Psoas muscle (tissue), 8 donors: ENCODE data around the gene FETUB. TPM values are rescaled to one million over a fixed set of nuclear protein-coding genes. Genes with fewer than 3 reads are reported as not detected.
"Not testable (repeated sequence)": the region's sequence is repeated elsewhere in the genome, so short reads cannot be mapped to it uniquely, and the experiment has no call there.

ENCODE experiments used
- ATAC-seq, 4 donors: fragments of 200-7000 bp; cut with Tn5 transposase; one replicate each; pipeline ENCODE4 v1.9.1; 2020; ENCODE audit warnings: moderate library complexity in 3 of 4, mild to moderate bottlenecking in 2 of 4
- DNase-seq, 2 donors: peaks; one replicate each; pipeline ENCODE4 v3.0.0-alpha.2; 2020
- H3K27ac ChIP-seq: fragments of 200-600 bp; one replicate; pipeline ENCODE4 v1.8.0; 2022
- H3K27me3 ChIP-seq, 3 donors: fragments of 200-600 bp in 1 of 3; one replicate each; pipeline versions ENCODE4 v1.6.1 to v1.8.0; 2013 to 2022; ENCODE audit warnings: low read length in 2 of 3, mild to moderate bottlenecking in 2 of 3, moderate library complexity in 1 of 3; ENCODE audit not compliant: insufficient read depth in 3 of 3
- H3K36me3 ChIP-seq, 2 donors: fragments of 200-600 bp in 1 of 2; one replicate each; pipeline versions ENCODE4 v1.6.1 to v1.8.0; 2013 to 2022; ENCODE audit warnings: low read depth in 1 of 2, mild to moderate bottlenecking in 1 of 2, moderate library complexity in 1 of 2; ENCODE audit not compliant: insufficient read depth in 1 of 2
- H3K4me1 ChIP-seq: fragments of 200-600 bp; one replicate; pipeline ENCODE4 v1.8.0; 2022
- H3K4me3 ChIP-seq: fragments of 200-600 bp; one replicate; pipeline ENCODE4 v1.8.0; 2022; ENCODE audit warnings: mild to moderate bottlenecking
- H3K9me3 ChIP-seq: fragments of 200-600 bp; one replicate; pipeline ENCODE4 v1.8.0; 2022
- CTCF ChIP-seq: fragments of 200-600 bp; IDR thresholded peaks from one replicate; pipeline ENCODE4 v1.8.0; 2022; ENCODE audit warnings: antibody characterized with exemption
- WGBS, 3 donors: extraction: QIAGEN DNeasy Blood & Tissue Kit; methylation state at CpG; one replicate each; pipeline versions ENCODE4 v1.1.6 to v1.1.7; 2013; 5-methylcytosine and 5-hydroxymethylcytosine counted together
- intact Hi-C, 2 donors: fragments of 100-400 bp; cut with DNase I; formaldehyde crosslinking; loops; one replicate each; pipeline versions ENCODE4 v1.11.0 to v1.14.2; 2022
- polyA plus RNA-seq, 3 donors: library from polyadenylated mRNA; stranded (reverse); fragments of 200-250 nt; gene quantifications; one replicate each; pipeline ENCODE4 v1.2.3, GENCODE V29; 2013
- total RNA-seq, 4 donors: library from RNA; stranded (reverse); fragmentation: NEBNext Ultra II Directional in 2 of 4; extraction: Animal tissue kit (Norgen Biotek cat#: 25700) in 2 of 4; gene quantifications; one replicate each; pipeline versions ENCODE4 v1.2.1 to v1.2.4, GENCODE V29; 2021 to 2023
- donor health status: healthy with polysubstance abuse.
- donor health status: DM: no; HTN: no; CAD: no; lungs with moderate emphysema.
- donor health status: Bipolar disorder and iron deficiency.
- donor health status: healthy.
- donor health status: DM: yes; HTN: yes; CAD: no.
- donor health status: DM: no; HTN: no; CAD: no.
- donor health status: DM: no; HTN: no; CAD: no.
- donor health status: DM: yes; HTN: yes; CAD: no.

FETUB gene
- total and polyA plus RNA-seq, 7 donors, result not detected

DNA sequence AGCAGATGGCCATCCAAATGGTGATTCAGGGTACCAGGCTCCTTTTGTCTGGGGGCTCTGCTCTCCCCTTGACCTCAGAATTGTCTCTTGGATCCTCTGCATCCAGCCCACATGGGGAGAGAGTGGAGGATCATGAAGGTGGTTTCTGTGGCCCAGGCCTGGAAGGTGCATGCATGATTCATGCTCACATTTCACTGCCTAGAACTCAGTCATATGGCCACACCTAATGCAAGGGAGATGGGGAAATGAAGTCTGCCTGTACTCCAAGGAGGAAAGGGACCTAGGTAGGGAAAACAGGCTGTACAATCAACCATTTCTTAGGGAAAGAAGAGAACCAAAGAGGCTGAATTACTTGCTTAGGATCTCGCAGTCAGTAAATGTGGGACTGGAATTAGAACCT lies 40.7 kb downstream of the FETUB start:
- no peak for DNase-seq
- H3K9me3 ChIP-seq, result no peaks in the 10 kb centered on the region
- no peak for TF ChIP-seq CTCF
- no peak overlapping the region for H3K27ac ChIP-seq
- peaks cover 0 to 3% (median 0%) of the 10 kb centered on the region in 3 donors for H3K27me3 ChIP-seq
- no peaks in the 10 kb centered on the region for H3K4me1 ChIP-seq
- 92 to 100% (median 100%) methylated on average over 1 of the region's 1 CpG for WGBS, 3 donors
- no peak for ATAC-seq
- no peak overlapping the region for H3K4me3 ChIP-seq
- intact Hi-C loops, result no loop called here
- no peaks in the 10 kb centered on the region for H3K36me3 ChIP-seq

DNA sequence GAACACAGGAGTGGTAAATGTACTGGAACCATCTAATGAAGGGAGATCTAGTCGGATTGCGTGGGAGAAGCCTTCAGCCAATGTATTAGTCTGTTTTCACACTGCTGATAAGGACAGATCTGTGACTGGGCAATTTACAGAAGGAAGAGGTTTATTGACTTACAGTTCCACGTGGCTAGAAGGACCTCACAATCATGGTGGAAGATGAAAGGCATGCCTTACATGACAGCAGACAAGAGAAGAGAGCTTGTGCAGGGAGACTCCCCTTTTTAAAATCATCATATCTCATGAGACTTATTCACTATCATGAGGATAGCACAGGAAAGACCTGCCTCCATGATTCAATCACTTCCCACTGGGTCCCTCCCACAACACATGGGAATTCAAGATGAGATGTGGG lies 42.6 kb downstream of the FETUB start:
- Histone ChIP-seq H3K4me3 (no peak overlapping the region), H3K9me3 (no peaks in the 10 kb centered on the region), H3K27me3 (peaks cover 0 to 3% (median 0%) of the 10 kb centered on the region in 3 donors), H3K27ac (no peak overlapping the region), H3K36me3 (no peaks in the 10 kb centered on the region), H3K4me1 (no peaks in the 10 kb centered on the region)
- WGBS, 3 donors, result 69 to 72% (median 71%) methylated on average over 3 of the region's 3 CpGs
- no peak for TF ChIP-seq CTCF
- intact Hi-C loops, result no loop called here
- DNase-seq (no peak), ATAC-seq (no peak)

GRCh38 chr3:186683979-186684378 lies 43.8 kb downstream of the FETUB start:
- no peak overlapping the region for H3K27ac ChIP-seq
- no peaks in the 10 kb centered on the region for H3K36me3 ChIP-seq
- WGBS, 3 donors, result 42 to 47% (median 45%) methylated on average over 3 of the region's 3 CpGs
- H3K27me3 ChIP-seq, result peaks cover 0 to 3% (median 0%) of the 10 kb centered on the region in 3 donors
- no peak overlapping the region for H3K4me3 ChIP-seq
- ATAC-seq (no peak), DNase-seq (no peak)
- H3K9me3 ChIP-seq, result no peaks in the 10 kb centered on the region
- intact Hi-C loops, result no loop called here
- no peak for TF ChIP-seq CTCF
- no peaks in the 10 kb centered on the region for H3K4me1 ChIP-seq

- DNase-seq, ATAC-seq, intact Hi-C loops, H3K27me3 ChIP-seq, H3K36me3 ChIP-seq, H3K4me1 ChIP-seq, H3K9me3 ChIP-seq, H3K4me3 ChIP-seq, H3K27ac ChIP-seq: not testable (repeated sequence)
- 68 to 76% (median 70%) methylated on average over 2 of the region's 2 CpGs for WGBS, 3 donors
Measured at GRCh38 chr3:186686475-186686874, 46.3 kb downstream of the FETUB start.

GRCh38 chr3:186687120-186687651 lies 47.0 kb downstream of the FETUB start:
- no peak for TF ChIP-seq CTCF
- Histone ChIP-seq H3K9me3 (no peaks in the 10 kb centered on the region), H3K36me3 (no peaks in the 10 kb centered on the region), H3K4me3 (no peak overlapping the region), H3K27me3 (peaks cover 0 to 3% (median 0%) of the 10 kb centered on the region in 3 donors), H3K27ac (no peak overlapping the region), H3K4me1 (no peaks in the 10 kb centered on the region)
- WGBS, 3 donors, result 84 to 86% (median 86%) methylated on average over 12 of the region's 12 CpGs
- intact Hi-C loops, result no loop called here
- no peak for DNase-seq
- no peak for ATAC-seq

- H3K4me1 ChIP-seq, DNase-seq, ATAC-seq, H3K36me3 ChIP-seq, H3K4me3 ChIP-seq, H3K27ac ChIP-seq, H3K27me3 ChIP-seq, intact Hi-C loops, H3K9me3 ChIP-seq: not testable (repeated sequence)
- 70 to 91% (median 81%) methylated on average over 1 of the region's 1 CpG for WGBS, 3 donors
Measured at GRCh38 chr3:186690304-186690703, 50.1 kb downstream of the FETUB start.
